GM21529 (cell line): ENCODE measurements around the gene PLEKHA6.

Experiments used
- ATAC-seq: cut with Tn5 transposase; IDR thresholded peaks from one replicate; pipeline ENCODE4 v1.9.1; 2021; ENCODE audit not compliant: unreplicated experiment

Gene PLEKHA6

GRCh38 chr1:204218552-204218951 lies 141.2 kb downstream of the PLEKHA6 start:
- no peak for ATAC-seq

GRCh38 chr1:204217648-204218000 lies 142.1 kb downstream of the PLEKHA6 start:
- ATAC-seq = no peak

GRCh38 chr1:204216880-204217647 lies 142.7 kb downstream of the PLEKHA6 start:
- ATAC-seq = no peak

GRCh38 chr1:204216236-204216635 lies 143.5 kb downstream of the PLEKHA6 start:
- ATAC-seq = no peak

- ATAC-seq = peak; percentile 64
These were observed 145.8 kb downstream of the PLEKHA6 start, which contains the start of gene GOLT1A for GRCh38 chr1:204213668-204214662. Gene GOLT1A, minus strand, starts transcription at chr1:204213988. Its CDS starts 82 bp downstream, at chr1:204213906.

- ATAC-seq = no peak
These were observed 147.0 kb downstream of the PLEKHA6 start for GRCh38 chr1:204212715-204213114.

- ATAC-seq = no peak
These were observed 148.7 kb downstream of the PLEKHA6 start for GRCh38 chr1:204211046-204211445.

- no peak for ATAC-seq
These were observed 152.6 kb downstream of the PLEKHA6 start for GRCh38 chr1:204207136-204207616.

- ATAC-seq = no peak
These were observed 153.6 kb downstream of the PLEKHA6 start for GRCh38 chr1:204206121-204206520.

- ATAC-seq = no peak
These were observed 154.2 kb downstream of the PLEKHA6 start for GRCh38 chr1:204205486-204205885.

- ATAC-seq = no peak
These were observed 154.8 kb downstream of the PLEKHA6 start for GRCh38 chr1:204204944-204205343.

- ATAC-seq = no peak
These were observed 156.4 kb downstream of the PLEKHA6 start for GRCh38 chr1:204203206-204203767.

GRCh38 chr1:204202481-204202880 lies 157.2 kb downstream of the PLEKHA6 start:
- no peak for ATAC-seq

GRCh38 chr1:204201348-204202040 lies 158.2 kb downstream of the PLEKHA6 start:
- no peak for ATAC-seq

GRCh38 chr1:204199579-204199978 lies 160.2 kb downstream of the PLEKHA6 start:
- ATAC-seq = no peak

GRCh38 chr1:204198348-204199340 lies 161.1 kb downstream of the PLEKHA6 start:
- no peak for ATAC-seq

GRCh38 chr1:204197068-204197467 lies 162.7 kb downstream of the PLEKHA6 start:
- ATAC-seq = no peak

GRCh38 chr1:204196068-204196795 lies 163.5 kb downstream of the PLEKHA6 start, which contains the start of gene KISS1:
Gene KISS1, minus strand, starts transcription at chr1:204196491. Its CDS starts 3,615 bp downstream, at chr1:204192876.
- ATAC-seq = no peak

- no peak for ATAC-seq
These were observed 165.0 kb downstream of the PLEKHA6 start for GRCh38 chr1:204194771-204195170.
